ENCODE results near the gene EMP2. TPM values are rescaled to one million over a fixed set of nuclear protein-coding genes. Genes with fewer than 3 reads are reported as not detected.

EMP2 gene
- total RNA-seq, 2 experiments from 2014 or later: not detected

- no peaks in the 10 kb centered on the region for H3K36me3 Mint-ChIP-seq (ENCODE audit: low read depth)
- H3K9me3 Mint-ChIP-seq: no peaks in the 10 kb centered on the region
- intact Hi-C loops (cut with micrococcal nuclease): no loop called here
- H3K27me3 Mint-ChIP-seq (ENCODE audit: low read depth): peaks cover 20% of the 10 kb centered on the region
- DNase-seq: no peak
- no peak overlapping the region for H3K4me3 Mint-ChIP-seq
- no peak overlapping the region for H3K27ac Mint-ChIP-seq
- H3K4me1 Mint-ChIP-seq (ENCODE audit: low read depth): peaks cover 4% of the 10 kb centered on the region
- CTCF ChIA-PET: no interaction called here
Observed at GRCh38 chr16:10616756-10617640, 36.6 kb upstream of the EMP2 start.

GRCh38 chr16:10616419-10616755 lies 36.0 kb upstream of the EMP2 start:
- Mint-ChIP-seq H3K4me1 (ENCODE audit: low read depth) (peaks cover 4% of the 10 kb centered on the region), H3K4me3 (no peak overlapping the region), H3K27me3 (ENCODE audit: low read depth) (peaks cover 20% of the 10 kb centered on the region), H3K27ac (no peak overlapping the region), H3K36me3 (ENCODE audit: low read depth) (no peaks in the 10 kb centered on the region), H3K9me3 (no peaks in the 10 kb centered on the region)
- CTCF ChIA-PET: no interaction called here
- intact Hi-C loops (cut with micrococcal nuclease): no loop called here
- no peak for DNase-seq

- no peaks in the 10 kb centered on the region for H3K9me3 Mint-ChIP-seq
- no peaks in the 10 kb centered on the region for H3K36me3 Mint-ChIP-seq (ENCODE audit: low read depth)
- no peak overlapping the region for H3K27ac Mint-ChIP-seq
- peaks cover 2% of the 10 kb centered on the region for H3K4me1 Mint-ChIP-seq (ENCODE audit: low read depth)
- CTCF ChIA-PET: interaction anchor here (0.7 kb wide), 1 partner anchor 478 kb away, joined by 3 read pairs; no protein-coding TSS in a partner anchor
- no peak overlapping the region for H3K4me3 Mint-ChIP-seq
- no peak for DNase-seq
- peaks cover 15% of the 10 kb centered on the region for H3K27me3 Mint-ChIP-seq (ENCODE audit: low read depth)
- intact Hi-C loops (cut with micrococcal nuclease): no loop called here
Observed at GRCh38 chr16:10614685-10615084, 34.3 kb upstream of the EMP2 start.

- no peak for DNase-seq
- H3K4me3 Mint-ChIP-seq: no peak overlapping the region
- no peaks in the 10 kb centered on the region for H3K9me3 Mint-ChIP-seq
- H3K27ac Mint-ChIP-seq: no peak overlapping the region
- H3K27me3 Mint-ChIP-seq (ENCODE audit: low read depth): peaks cover 7% of the 10 kb centered on the region
- intact Hi-C loops (cut with micrococcal nuclease): no loop called here
- H3K4me1 Mint-ChIP-seq (ENCODE audit: low read depth): no peaks in the 10 kb centered on the region
- no peaks in the 10 kb centered on the region for H3K36me3 Mint-ChIP-seq (ENCODE audit: low read depth)
- CTCF ChIA-PET: no interaction called here
Observed at GRCh38 chr16:10613785-10614485, 33.5 kb upstream of the EMP2 start.

GRCh38 chr16:10612649-10613179 lies 32.3 kb upstream of the EMP2 start:
- intact Hi-C loops (cut with micrococcal nuclease): no loop called here
- Mint-ChIP-seq H3K4me1 (ENCODE audit: low read depth) (no peaks in the 10 kb centered on the region), H3K9me3 (no peaks in the 10 kb centered on the region), H3K36me3 (ENCODE audit: low read depth) (no peaks in the 10 kb centered on the region), H3K27ac (no peak overlapping the region), H3K27me3 (ENCODE audit: low read depth) (peaks cover 3% of the 10 kb centered on the region), H3K4me3 (no peak overlapping the region)
- CTCF ChIA-PET: no interaction called here
- DNase-seq: no peak

GRCh38 chr16:10611825-10612342 lies 31.5 kb upstream of the EMP2 start:
- Mint-ChIP-seq H3K27me3 (ENCODE audit: low read depth) (no peaks in the 10 kb centered on the region), H3K36me3 (ENCODE audit: low read depth) (no peaks in the 10 kb centered on the region), H3K9me3 (no peaks in the 10 kb centered on the region), H3K4me1 (ENCODE audit: low read depth) (no peaks in the 10 kb centered on the region), H3K4me3 (no peak overlapping the region), H3K27ac (no peak overlapping the region)
- intact Hi-C loops (cut with micrococcal nuclease): no loop called here
- CTCF ChIA-PET: no interaction called here
- no peak for DNase-seq

GRCh38 chr16:10610499-10611184 lies 30.2 kb upstream of the EMP2 start:
- no peaks in the 10 kb centered on the region for H3K9me3 Mint-ChIP-seq
- DNase-seq: no peak
- no peaks in the 10 kb centered on the region for H3K4me1 Mint-ChIP-seq (ENCODE audit: low read depth)
- no peaks in the 10 kb centered on the region for H3K36me3 Mint-ChIP-seq (ENCODE audit: low read depth)
- no peak overlapping the region for H3K4me3 Mint-ChIP-seq
- no peak overlapping the region for H3K27ac Mint-ChIP-seq
- intact Hi-C loops (cut with micrococcal nuclease): no loop called here
- no peaks in the 10 kb centered on the region for H3K27me3 Mint-ChIP-seq (ENCODE audit: low read depth)
- CTCF ChIA-PET: interaction anchor here (0.5 kb wide), 1 partner anchor 1463 kb away, joined by 4 read pairs; no protein-coding TSS in a partner anchor

GRCh38 chr16:10609402-10609774 lies 29.0 kb upstream of the EMP2 start:
- DNase-seq: no peak
- no peaks in the 10 kb centered on the region for H3K27me3 Mint-ChIP-seq (ENCODE audit: low read depth)
- no peaks in the 10 kb centered on the region for H3K36me3 Mint-ChIP-seq (ENCODE audit: low read depth)
- H3K4me1 Mint-ChIP-seq (ENCODE audit: low read depth): no peaks in the 10 kb centered on the region
- intact Hi-C loops (cut with micrococcal nuclease): no loop called here
- H3K27ac Mint-ChIP-seq: no peak overlapping the region
- H3K4me3 Mint-ChIP-seq: no peak overlapping the region
- CTCF ChIA-PET: interaction anchor here (0.7 kb wide), 1 partner anchor 1377 kb away, joined by 3 read pairs; no protein-coding TSS in a partner anchor
- no peaks in the 10 kb centered on the region for H3K9me3 Mint-ChIP-seq

GRCh38 chr16:10608687-10609401 lies 28.4 kb upstream of the EMP2 start:
- no peak for DNase-seq
- Mint-ChIP-seq H3K4me1 (ENCODE audit: low read depth) (no peaks in the 10 kb centered on the region), H3K27me3 (ENCODE audit: low read depth) (no peaks in the 10 kb centered on the region), H3K9me3 (no peaks in the 10 kb centered on the region), H3K36me3 (ENCODE audit: low read depth) (no peaks in the 10 kb centered on the region), H3K27ac (no peak overlapping the region), H3K4me3 (no peak overlapping the region)
- intact Hi-C loops (cut with micrococcal nuclease): no loop called here
- CTCF ChIA-PET: interaction anchor here (0.6 kb wide), 1 partner anchor 116 kb away, joined by 3 read pairs; no protein-coding TSS in a partner anchor

GRCh38 chr16:10607157-10607556 lies 26.8 kb upstream of the EMP2 start:
- H3K4me3 Mint-ChIP-seq: no peak overlapping the region
- H3K36me3 Mint-ChIP-seq (ENCODE audit: low read depth): no peaks in the 10 kb centered on the region
- no peaks in the 10 kb centered on the region for H3K27me3 Mint-ChIP-seq (ENCODE audit: low read depth)
- no peak overlapping the region for H3K27ac Mint-ChIP-seq
- intact Hi-C loops (cut with micrococcal nuclease): no loop called here
- DNase-seq: no peak
- H3K4me1 Mint-ChIP-seq (ENCODE audit: low read depth): no peaks in the 10 kb centered on the region
- CTCF ChIA-PET: no interaction called here
- H3K9me3 Mint-ChIP-seq: no peaks in the 10 kb centered on the region

GRCh38 chr16:10606607-10607006 lies 26.2 kb upstream of the EMP2 start:
- DNase-seq: no peak
- Mint-ChIP-seq H3K9me3 (no peaks in the 10 kb centered on the region), H3K36me3 (ENCODE audit: low read depth) (no peaks in the 10 kb centered on the region), H3K4me1 (ENCODE audit: low read depth) (no peaks in the 10 kb centered on the region), H3K27me3 (ENCODE audit: low read depth) (no peaks in the 10 kb centered on the region), H3K4me3 (no peak overlapping the region), H3K27ac (no peak overlapping the region)
- intact Hi-C loops (cut with micrococcal nuclease): no loop called here
- CTCF ChIA-PET: no interaction called here

- Mint-ChIP-seq H3K36me3 (ENCODE audit: low read depth) (no peaks in the 10 kb centered on the region), H3K4me3 (no peak overlapping the region), H3K27ac (no peak overlapping the region), H3K9me3 (no peaks in the 10 kb centered on the region), H3K27me3 (ENCODE audit: low read depth) (no peaks in the 10 kb centered on the region), H3K4me1 (ENCODE audit: low read depth) (no peaks in the 10 kb centered on the region)
- intact Hi-C loops (cut with micrococcal nuclease): no loop called here
- CTCF ChIA-PET: no interaction called here
- no peak for DNase-seq
Observed at GRCh38 chr16:10605636-10606035, 25.2 kb upstream of the EMP2 start.
